Stimulated activated CD4-positive, alpha-beta T cell treated with anti-CD3 and anti-CD28 coated beads, Interleukin-15, amount 100 ng/mL, for 24 hours (primary cell): ENCODE data around the gene RCAN2.

Source experiments
- DNase-seq: peaks from one replicate; pipeline ENCODE4 v3.0.0-alpha.2; 2020

The RCAN2 gene

GRCh38 chr6:46329568-46329967 is 161.7 kb downstream of the RCAN2 start:
- DNase-seq = no peak

DNA sequence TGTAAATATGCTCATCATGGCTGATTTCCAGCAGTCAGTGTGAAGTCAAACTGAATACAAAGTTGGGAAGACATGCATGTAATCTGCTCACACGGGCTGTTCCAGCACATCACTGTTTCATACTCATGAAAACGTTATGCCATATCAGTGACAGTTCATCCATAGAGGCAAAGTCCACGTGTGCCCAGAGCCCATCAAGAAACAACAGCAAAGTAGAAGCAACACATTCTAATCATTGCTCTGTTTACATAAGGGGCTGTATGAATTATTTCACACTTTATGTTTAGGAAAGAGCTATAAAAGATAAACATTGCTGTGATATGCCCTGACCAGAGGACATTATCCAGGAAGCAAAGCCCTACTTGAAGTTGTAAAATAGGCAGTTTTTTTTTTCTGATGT is 163.5 kb downstream of the RCAN2 start:
- DNase-seq = no peak

DNA sequence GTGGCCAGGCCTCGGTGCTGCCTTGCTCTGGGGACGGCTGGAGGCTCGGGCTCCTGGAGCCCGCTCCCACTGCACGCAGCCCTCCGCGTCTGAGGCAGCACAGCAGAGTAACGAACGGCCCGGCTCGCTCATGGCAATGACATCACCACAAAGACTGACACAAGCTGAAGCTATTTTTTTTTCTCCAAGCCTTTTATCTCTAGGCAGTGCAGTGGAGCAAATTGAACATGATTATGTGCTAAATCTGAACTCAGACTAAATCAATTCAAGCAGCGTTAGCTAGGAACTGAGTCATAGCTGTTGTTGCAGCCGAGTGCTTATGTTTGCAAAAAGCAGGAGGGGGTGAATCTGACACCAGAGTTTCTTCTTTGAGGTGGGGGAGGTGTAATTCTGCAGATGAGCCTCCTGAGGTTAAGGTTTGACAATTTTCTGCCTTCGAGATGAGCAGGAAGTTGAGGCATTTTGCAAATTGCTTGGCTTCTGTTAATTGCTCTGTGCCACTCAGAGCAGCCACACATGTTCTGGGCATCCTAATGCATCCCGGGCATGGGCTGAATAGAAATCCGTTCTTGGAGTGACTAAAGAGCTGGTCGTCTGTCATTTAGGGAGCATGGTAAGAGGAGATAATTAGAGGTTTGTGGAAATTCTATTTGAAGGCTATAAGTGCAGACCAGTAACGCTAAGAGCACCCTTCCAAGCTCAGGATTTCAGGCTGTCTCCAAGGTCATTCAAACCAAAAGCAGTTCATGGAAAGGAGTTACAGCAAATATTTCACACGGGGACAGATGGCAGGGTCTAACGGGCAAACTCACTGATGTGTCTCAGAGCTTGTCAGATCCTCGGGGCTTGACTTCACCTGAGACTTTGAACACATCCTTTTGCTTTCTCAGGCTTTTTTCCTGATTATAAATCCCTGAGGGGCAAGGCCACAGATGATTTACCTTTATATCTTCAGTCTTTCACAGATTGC is 165.4 kb downstream of the RCAN2 start:
- no peak for DNase-seq

GRCh38 chr6:46324706-46325105 is 166.5 kb downstream of the RCAN2 start:
- DNase-seq = no peak

- DNase-seq = no peak
Measured at GRCh38 chr6:46323966-46324622, 167.2 kb downstream of the RCAN2 start.

DNA sequence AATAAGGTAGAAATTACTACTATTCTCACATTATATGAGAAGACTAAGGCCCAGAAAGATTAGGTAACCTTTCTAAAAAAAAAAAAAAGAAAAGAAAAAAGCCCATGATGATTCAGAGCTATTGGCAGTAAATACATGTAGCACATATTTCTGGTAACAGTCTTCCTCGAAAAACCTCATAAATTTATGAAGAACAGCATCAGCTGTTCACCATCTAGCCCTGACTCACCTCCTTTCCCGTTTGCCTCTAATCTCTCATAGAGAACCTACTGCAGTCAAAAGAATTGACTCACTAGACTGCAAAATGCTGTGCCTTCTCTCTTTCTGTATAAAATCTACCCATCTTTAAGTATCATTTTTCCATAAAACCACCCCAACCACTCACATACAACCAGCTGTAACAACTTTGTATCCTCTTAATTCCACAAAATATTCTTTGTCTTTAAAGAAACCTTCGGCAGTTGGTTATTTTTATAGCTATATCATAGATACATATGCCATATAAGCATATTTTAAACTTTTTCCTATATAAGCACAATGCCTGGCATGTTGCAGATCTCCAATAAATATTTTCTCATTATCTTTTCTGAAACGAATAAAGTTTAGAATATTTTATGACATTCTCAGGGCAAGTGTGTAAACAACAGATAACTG is 167.8 kb downstream of the RCAN2 start:
- DNase-seq = no peak

DNA sequence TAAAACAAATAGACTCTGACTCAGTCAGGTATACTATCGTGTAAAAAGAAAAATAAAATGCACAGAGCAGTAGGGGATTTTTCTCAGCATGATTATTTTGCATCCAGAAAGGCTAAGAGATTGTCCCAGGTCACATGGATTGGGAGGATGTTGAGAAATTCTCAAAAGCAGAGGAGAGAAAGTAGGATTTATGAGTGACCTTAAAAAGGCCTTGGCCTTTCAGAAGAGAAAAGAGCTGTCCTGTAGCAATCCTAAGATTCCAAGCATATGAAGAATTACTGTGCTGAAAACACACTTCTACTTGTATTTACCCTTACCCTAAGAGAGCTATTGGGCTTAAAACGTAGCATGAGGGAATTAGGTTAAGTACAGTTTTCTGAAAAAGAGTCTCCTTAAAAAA is 170.7 kb downstream of the RCAN2 start:
- DNase-seq = no peak

- DNase-seq = no peak
Measured at GRCh38 chr6:46315589-46315988, 175.7 kb downstream of the RCAN2 start.

GRCh38 chr6:46312654-46313053 is 178.6 kb downstream of the RCAN2 start:
- no peak for DNase-seq

- no peak for DNase-seq
Measured at GRCh38 chr6:46310196-46310595, 181.1 kb downstream of the RCAN2 start.

- no peak for DNase-seq
Measured at GRCh38 chr6:46306431-46306830, 184.8 kb downstream of the RCAN2 start.

DNA sequence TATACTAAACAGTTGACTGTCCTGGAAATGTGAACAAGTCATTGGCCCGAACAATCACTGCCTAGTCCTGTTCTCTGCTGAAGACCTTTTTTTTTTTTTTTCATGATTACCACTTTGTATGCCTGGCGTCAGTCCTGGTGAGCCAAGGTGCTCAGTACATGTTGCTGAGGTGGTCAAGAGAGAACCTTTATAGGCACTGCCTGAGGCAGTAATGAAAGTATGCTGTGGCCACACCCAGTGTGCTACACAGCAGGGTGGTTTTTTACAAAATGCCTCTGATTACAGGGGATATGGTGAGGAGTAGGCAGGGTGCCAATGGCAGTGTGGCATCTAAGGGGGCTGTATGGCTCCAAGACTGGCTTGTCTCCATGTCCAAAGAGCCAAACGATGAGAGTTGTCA is 185.4 kb downstream of the RCAN2 start:
- no peak for DNase-seq

DNA sequence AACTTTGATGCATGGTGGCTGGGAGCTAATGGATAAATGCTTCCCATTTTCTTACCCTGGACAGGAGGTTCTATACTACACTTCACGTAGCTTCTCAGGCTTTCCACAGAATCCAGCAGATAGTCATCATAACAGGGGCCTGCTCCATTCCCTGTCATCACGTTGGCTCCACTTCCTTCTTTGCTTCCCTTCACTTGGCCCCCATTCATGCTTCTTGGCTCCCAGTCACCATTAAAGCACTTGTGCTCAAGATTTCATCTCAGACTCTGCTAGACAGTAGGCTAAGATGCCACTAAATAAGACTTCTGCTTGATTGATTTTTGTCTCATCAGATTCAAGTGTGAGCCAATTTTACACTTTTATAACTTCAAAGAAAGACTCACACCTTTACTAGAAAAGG is 186.0 kb downstream of the RCAN2 start:
- no peak for DNase-seq

GRCh38 chr6:46302816-46303215 is 188.4 kb downstream of the RCAN2 start:
- no peak for DNase-seq

- no peak for DNase-seq
Measured at GRCh38 chr6:46302176-46302575, 189.1 kb downstream of the RCAN2 start.

- no peak for DNase-seq
Measured at GRCh38 chr6:46299253-46299652, 192.0 kb downstream of the RCAN2 start.

- no peak for DNase-seq
Measured at GRCh38 chr6:46296586-46296985, 194.7 kb downstream of the RCAN2 start.

GRCh38 chr6:46293641-46294316 is 197.5 kb downstream of the RCAN2 start:
- no peak for DNase-seq

DNA sequence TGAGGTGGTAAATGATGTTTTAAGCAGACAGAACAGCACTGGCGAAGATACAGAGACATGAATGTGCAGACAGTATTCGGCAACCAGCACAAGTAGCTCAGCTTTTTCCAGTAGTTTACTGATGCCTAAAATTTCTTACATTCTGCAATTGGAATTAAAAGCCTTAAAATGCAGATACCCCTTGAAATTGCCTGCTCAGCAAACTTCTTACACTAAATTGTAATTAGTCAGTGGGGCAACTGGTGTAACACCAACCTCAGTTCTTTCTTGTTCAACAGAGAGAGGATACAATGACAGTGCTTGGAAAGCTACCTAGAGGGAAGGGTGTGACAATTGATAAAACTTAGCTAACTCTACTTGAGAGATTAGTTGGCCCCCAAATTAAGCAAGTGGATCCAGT is 199.4 kb downstream of the RCAN2 start:
- no peak for DNase-seq

DNA sequence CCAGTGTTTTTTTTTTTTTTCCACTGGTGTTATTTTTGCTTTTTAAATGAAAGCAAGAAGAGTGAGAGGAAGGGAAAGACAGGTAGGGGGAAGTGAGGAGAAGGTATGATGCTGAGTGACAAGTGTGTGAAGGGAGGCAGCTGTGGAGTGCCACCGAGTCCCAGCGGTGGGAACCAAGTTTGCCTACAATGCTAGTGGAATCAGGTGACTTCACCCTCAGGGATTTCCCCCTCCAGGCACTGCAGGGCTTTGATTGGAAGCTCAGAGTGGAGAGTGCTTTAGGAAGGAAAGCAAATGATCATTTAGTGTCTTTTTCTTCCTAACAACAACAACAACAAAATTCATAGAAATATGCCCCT is 200.0 kb downstream of the RCAN2 start:
- no peak for DNase-seq

- DNase-seq = no peak
Measured at GRCh38 chr6:46290421-46291274, 200.6 kb downstream of the RCAN2 start.

- DNase-seq = no peak
Measured at GRCh38 chr6:46289898-46290297, 201.4 kb downstream of the RCAN2 start.
